A673 (cell line): ENCODE measurements around the gene KRT77. TPM values are rescaled to one million over a fixed set of nuclear protein-coding genes. Genes with fewer than 3 reads are reported as not detected.

Experiments used
- BruUV-seq: library from RNA; stranded (reverse); fragments of 400-500 nt; replicated peaks from 2 replicates; lab custom pipeline; 2021; lab: Mats Ljungman, UMichigan
- CTCF ChIA-PET: fragments of 300-600 bp; sonication (Branson Sonifier 250); formaldehyde crosslinking; loops from one replicate; lab custom pipeline; 2022; ENCODE audit warnings: antibody characterized with exemption; lab: Charles Lee
- POLR2A ChIA-PET: fragments of 300-600 bp; sonication (Branson Sonifier 250); formaldehyde crosslinking; loops from one replicate; lab custom pipeline; 2022; ENCODE audit warnings: antibody characterized with exemption; ENCODE audit not compliant: low non-redundant PET; lab: Charles Lee
- DNase-seq: peaks from one replicate; pipeline ENCODE4 v3.0.0-alpha.2; 2015; ENCODE audit warnings: low spot score
- H3K27ac ChIP-seq: fragments of 200-600 bp; sonication (generic); 2 replicates; pipeline ENCODE4 v1.5.1; 2016; ENCODE audit warnings: mixed run types, low read depth, mild to moderate bottlenecking, mixed read lengths, antibody characterized with exemption, low read length; ENCODE audit not compliant: poor library complexity, severe bottlenecking
- H3K27me3 ChIP-seq: fragments of 200-600 bp; sonication (generic); replicated peaks from 2 replicates; pipeline ENCODE4 v1.6.1; 2017; ENCODE audit warnings: mixed run types, low read depth, mild to moderate bottlenecking, mixed read lengths, antibody characterized with exemption, low read length; ENCODE audit not compliant: insufficient read depth, poor library complexity
- H3K36me3 ChIP-seq: fragments of 200-600 bp; sonication (generic); 2 replicates; pipeline ENCODE4 v1.6.1; 2016; ENCODE audit warnings: mixed run types, mild to moderate bottlenecking, mixed read lengths, antibody characterized with exemption, low read length; ENCODE audit not compliant: insufficient read depth, poor library complexity, severe bottlenecking
- H3K4me1 ChIP-seq: fragments of 200-600 bp; sonication (generic); 2 replicates; pipeline ENCODE4 v1.6.1; 2017; ENCODE audit warnings: mixed run types, mild to moderate bottlenecking, mixed read lengths, antibody characterized with exemption, low read length; ENCODE audit not compliant: insufficient read depth, poor library complexity, severe bottlenecking
- H3K4me3 ChIP-seq: fragments of 200-600 bp; sonication (generic); 2 replicates; pipeline ENCODE4 v1.5.1; 2016; ENCODE audit warnings: low read depth, mixed run types, mild to moderate bottlenecking, mixed read lengths, low read length; ENCODE audit not compliant: poor library complexity, severe bottlenecking
- H3K9me3 ChIP-seq: fragments of 200-600 bp; sonication (generic); 2 replicates; pipeline ENCODE4 v1.6.1; 2016; ENCODE audit warnings: mixed run types, low read depth, mild to moderate bottlenecking, mixed read lengths, antibody characterized with exemption, low read length; ENCODE audit not compliant: poor library complexity, severe bottlenecking
- CTCF ChIP-seq: fragments of 300-800, 200-600 bp; sonication (generic); conservative IDR thresholded peaks from 2 replicates; pipeline ENCODE4 v1.5.1; 2017; ENCODE audit warnings: low read depth, mild to moderate bottlenecking, antibody characterized with exemption, low read length, moderate library complexity, mixed read lengths
- EZH2 ChIP-seq: fragments of 200-600 bp; sonication (generic); IDR thresholded peaks from 2 replicates; pipeline ENCODE4 v1.6.1; 2017; ENCODE audit warnings: borderline replicate concordance, low read depth, mild to moderate bottlenecking, mixed read lengths, antibody characterized with exemption, low read length; ENCODE audit not compliant: poor library complexity, severe bottlenecking
- intact Hi-C: fragments of 100-400 bp; cut with micrococcal nuclease; formaldehyde crosslinking; loops from one replicate; pipeline ENCODE4 v1.10.0; 2022; ENCODE audit not compliant: unreplicated experiment
- total RNA-seq: library from RNA; stranded (reverse); gene quantifications from 2 replicates; pipeline ENCODE4 v1.2.3, GENCODE V29; 2021

KRT77 gene
- total RNA-seq, 1 experiment from 2014 or later = not detected

- Histone ChIP-seq H3K4me3 (no peak overlapping the region), H3K27ac (no peak overlapping the region), H3K27me3 (no peaks in the 10 kb centered on the region), H3K36me3 (no peaks in the 10 kb centered on the region), H3K9me3 (no peaks in the 10 kb centered on the region), H3K4me1 (no peaks in the 10 kb centered on the region)
- CTCF ChIA-PET = no interaction called here
- intact Hi-C loops = no loop called here
- no peak for DNase-seq
- no TSS peak for BruUV-seq
- POLR2A ChIA-PET = no interaction called here
- TF ChIP-seq CTCF (no peak), EZH2 (no peak)
These were observed 55.2 kb downstream of the KRT77 start for GRCh38 chr12:52648012-52648550.

GRCh38 chr12:52647601-52648000 lies 55.7 kb downstream of the KRT77 start:
- intact Hi-C loops = no loop called here
- H3K4me3 ChIP-seq = no peak overlapping the region
- no peaks in the 10 kb centered on the region for H3K9me3 ChIP-seq
- CTCF ChIA-PET = no interaction called here
- BruUV-seq = no TSS peak
- no peak overlapping the region for H3K27ac ChIP-seq
- DNase-seq = no peak
- no peaks in the 10 kb centered on the region for H3K27me3 ChIP-seq
- no peaks in the 10 kb centered on the region for H3K36me3 ChIP-seq
- TF ChIP-seq CTCF (no peak), EZH2 (no peak)
- POLR2A ChIA-PET = no interaction called here
- no peaks in the 10 kb centered on the region for H3K4me1 ChIP-seq

GRCh38 chr12:52646613-52647012 lies 56.7 kb downstream of the KRT77 start:
- ChIA-PET POLR2A (no interaction called here), CTCF (no interaction called here)
- Histone ChIP-seq H3K4me3 (no peak overlapping the region), H3K36me3 (no peaks in the 10 kb centered on the region), H3K27ac (no peak overlapping the region), H3K4me1 (no peaks in the 10 kb centered on the region), H3K9me3 (no peaks in the 10 kb centered on the region), H3K27me3 (no peaks in the 10 kb centered on the region)
- no TSS peak for BruUV-seq
- TF ChIP-seq CTCF (no peak), EZH2 (no peak)
- intact Hi-C loops = no loop called here
- no peak for DNase-seq
